Neural cell (in vitro differentiated cells): Measurements from ENCODE around the gene MYOF.

ENCODE experiments used
- CTCF ChIP-seq: fragments of 450-650 bp; IDR thresholded peaks from 2 replicates; pipeline ENCODE4 v1.5.1; 2014; ENCODE audit warnings: antibody characterized with exemption, mild to moderate bottlenecking, moderate library complexity; ENCODE audit not compliant: poor library complexity, severe bottlenecking
- EP300 ChIP-seq: fragments of 450-650 bp; conservative IDR thresholded peaks from 2 replicates; pipeline ENCODE4 v1.6.1; 2014; ENCODE audit warnings: antibody characterized with exemption, mild to moderate bottlenecking, moderate library complexity; ENCODE audit not compliant: poor library complexity, severe bottlenecking
- REST ChIP-seq: IDR thresholded peaks from 2 replicates; pipeline ENCODE4 v1.6.1; 2012; ENCODE audit warnings: borderline replicate concordance

- TF ChIP-seq CTCF (no peak), EP300 (no peak), REST (no peak)
Measured at GRCh38 chr10:93305122-93305521, 177.0 kb downstream of the MYOF start.
